Fibroblast of gingiva (primary cell): Measurements from ENCODE around the gene CDKN1C.

Experiments used
- DNase-seq: peaks from one replicate; pipeline ENCODE4 v3.0.0-alpha.2; 2011; ENCODE audit warnings: low read depth

The CDKN1C gene

GRCh38 chr11:2885678-2886081 is at the start of gene CDKN1C:
Gene CDKN1C (minus strand): TSS chr11:2885775. CDS start chr11:2885456, 319 bp downstream.
- peak; percentile 66 for DNase-seq

GRCh38 chr11:2934611-2935239 is 49.1 kb upstream of the CDKN1C start:
- DNase-seq, result no peak

- no peak for DNase-seq
Observed at GRCh38 chr11:2934021-2934550, 48.5 kb upstream of the CDKN1C start.

- peak; percentile 96 for DNase-seq
Observed at GRCh38 chr11:2933375-2934020, 47.9 kb upstream of the CDKN1C start.

- no peak for DNase-seq
Observed at GRCh38 chr11:2932850-2933251, 47.3 kb upstream of the CDKN1C start.

- DNase-seq, result no peak
Observed at GRCh38 chr11:2931771-2932738, 46.5 kb upstream of the CDKN1C start.

GRCh38 chr11:2931420-2931746 is 45.8 kb upstream of the CDKN1C start:
- no peak for DNase-seq

- no peak for DNase-seq
Observed at GRCh38 chr11:2930704-2931419, 45.3 kb upstream of the CDKN1C start.

GRCh38 chr11:2929950-2930703 is 44.6 kb upstream of the CDKN1C start:
- no peak for DNase-seq

- DNase-seq, result peak; percentile 81
Observed at GRCh38 chr11:2929531-2929949, 44.0 kb upstream of the CDKN1C start.

GRCh38 chr11:2928605-2929530 is 43.3 kb upstream of the CDKN1C start, which contains the start of gene PHLDA2:
Gene PHLDA2 (minus strand): TSS chr11:2929420. CDS start chr11:2929364, 56 bp downstream.
- DNase-seq, result peak; percentile 77

- DNase-seq, result peak; percentile 34
Observed at GRCh38 chr11:2927851-2928604, 42.5 kb upstream of the CDKN1C start.

GRCh38 chr11:2927121-2927800 is 41.7 kb upstream of the CDKN1C start:
- DNase-seq, result no peak

- DNase-seq, result no peak
Observed at GRCh38 chr11:2926611-2927051, 41.1 kb upstream of the CDKN1C start.

GRCh38 chr11:2924821-2925675 is 39.5 kb upstream of the CDKN1C start:
- DNase-seq, result no peak

- no peak for DNase-seq
Observed at GRCh38 chr11:2924381-2924780, 38.8 kb upstream of the CDKN1C start.
